MM.1S (cell line): ENCODE results near the gene LRTM2.

Experiments
- DNase-seq: peaks from one replicate; pipeline ENCODE4 v3.0.0-alpha.2; 2015
- H2AFZ ChIP-seq: fragments of 300-600 bp; sonication (generic); 2 replicates; pipeline ENCODE4 v1.6.0; 2016; ENCODE audit warnings: antibody characterized with exemption, low read length
- H3F3A ChIP-seq: fragments of 300-600 bp; sonication (generic); 2 replicates; pipeline ENCODE4 v1.6.1; 2016; ENCODE audit warnings: mild to moderate bottlenecking, antibody characterized with exemption, low read length, moderate library complexity, mixed read lengths; ENCODE audit not compliant: insufficient read depth
- H3K27ac ChIP-seq: fragments of 300-600 bp; sonication (generic); 2 replicates; pipeline ENCODE4 v1.5.1; 2016; ENCODE audit warnings: mild to moderate bottlenecking, low read length
- H3K27me3 ChIP-seq: fragments of 300-600 bp; sonication (generic); replicated peaks from 2 replicates; pipeline ENCODE4 v1.6.0; 2016; ENCODE audit warnings: low read length; ENCODE audit not compliant: insufficient read depth
- H3K36me3 ChIP-seq: fragments of 300-600 bp; sonication (generic); replicated peaks from 2 replicates; pipeline ENCODE4 v1.6.1; 2016; ENCODE audit warnings: mild to moderate bottlenecking, low read length, mixed read lengths; ENCODE audit not compliant: insufficient read depth
- H3K4me1 ChIP-seq: fragments of 300-600 bp; sonication (generic); 2 replicates; pipeline ENCODE4 v1.6.1; 2016; ENCODE audit warnings: low read length, mixed read lengths
- H3K4me2 ChIP-seq: fragments of 300-600 bp; sonication (generic); 2 replicates; pipeline ENCODE4 v1.6.0; 2016; ENCODE audit warnings: low read depth, low read length
- H3K4me3 ChIP-seq: fragments of 300-600 bp; sonication (generic); 2 replicates; pipeline ENCODE4 v1.5.1; 2016; ENCODE audit warnings: low read length, mixed read lengths
- H3K79me2 ChIP-seq: fragments of 300-600 bp; sonication (generic); 2 replicates; pipeline ENCODE4 v1.6.1; 2016; ENCODE audit warnings: mixed run types, low read length, mixed read lengths
- H3K9ac ChIP-seq: fragments of 300-600 bp; sonication (generic); 2 replicates; pipeline ENCODE4 v1.6.1; 2016; ENCODE audit warnings: low read length, mixed read lengths
- H3K9me2 ChIP-seq: fragments of 300-600 bp; sonication (generic); replicated peaks from 2 replicates; pipeline ENCODE4 v1.6.1; 2016; ENCODE audit warnings: mild to moderate bottlenecking, low read length, mixed read lengths; ENCODE audit not compliant: insufficient read depth
- H3K9me3 ChIP-seq: fragments of 300-600 bp; sonication (generic); replicated peaks from 2 replicates; pipeline ENCODE4 v1.6.1; 2016; ENCODE audit warnings: mild to moderate bottlenecking, low read length, mixed read lengths; ENCODE audit not compliant: insufficient read depth
- H4K20me1 ChIP-seq: fragments of 300-600 bp; sonication (generic); 2 replicates; pipeline ENCODE4 v1.6.1; 2016; ENCODE audit warnings: mild to moderate bottlenecking, low read length, moderate library complexity, mixed read lengths; ENCODE audit not compliant: insufficient read depth
- CTCF ChIP-seq: fragments of 300-600 bp; sonication (generic); IDR thresholded peaks from 2 replicates; pipeline ENCODE4 v1.5.1; 2016; ENCODE audit warnings: antibody characterized with exemption, low read length, mixed read lengths
- EZH2 ChIP-seq: fragments of 300-600 bp; sonication (generic); optimal IDR thresholded peaks from 2 replicates; pipeline ENCODE3; 2017; ENCODE audit warnings: low read depth, mild to moderate bottlenecking, antibody characterized with exemption, low read length, mixed read lengths
- EZH2phosphoT487 ChIP-seq: fragments of 300-600 bp; sonication (generic); IDR thresholded peaks from 2 replicates; pipeline ENCODE4 v1.6.1; 2018; ENCODE audit warnings: antibody characterized with exemption, low read length

The LRTM2 gene

GRCh38 chr12:1822699-1823098, 2.3 kb downstream of the LRTM2 start:
- DNase-seq = no peak
- Histone ChIP-seq H3K27me3 (peaks cover 87% of the 10 kb centered on the region), H3K36me3 (no peaks in the 10 kb centered on the region), H3K4me2 (no peak overlapping the region), H3K79me2 (no peaks in the 10 kb centered on the region), H3F3A (no peaks in the 10 kb centered on the region), H4K20me1 (no peaks in the 10 kb centered on the region), H2AFZ (no peak overlapping the region), H3K9me3 (no peaks in the 10 kb centered on the region), H3K9ac (no peak overlapping the region), H3K9me2 (no peaks in the 10 kb centered on the region), H3K4me3 (no peak overlapping the region), H3K4me1 (no peaks in the 10 kb centered on the region), H3K27ac (no peak overlapping the region)
- no peak for TF ChIP-seq CTCF
- TF ChIP-seq EZH2phosphoT487 = no peak
- no peak for TF ChIP-seq EZH2

GRCh38 chr12:1823237-1823636, 2.9 kb downstream of the LRTM2 start:
- H3K27me3 ChIP-seq = peaks cover 89% of the 10 kb centered on the region
- TF ChIP-seq EZH2phosphoT487 = no peak
- TF ChIP-seq EZH2 = no peak
- no peak for TF ChIP-seq CTCF
- H3K4me3 ChIP-seq = no peak overlapping the region

GRCh38 chr12:1825382-1826102, 5.2 kb downstream of the LRTM2 start:
- H3K79me2 ChIP-seq = no peaks in the 10 kb centered on the region
- no peaks in the 10 kb centered on the region for H3K36me3 ChIP-seq
- no peaks in the 10 kb centered on the region for H4K20me1 ChIP-seq
- no peak overlapping the region for H2AFZ ChIP-seq
- no peak overlapping the region for H3K4me3 ChIP-seq
- H3K4me2 ChIP-seq = no peak overlapping the region
- H3K27me3 ChIP-seq = peaks cover 94% of the 10 kb centered on the region
- no peaks in the 10 kb centered on the region for H3K4me1 ChIP-seq
- DNase-seq = no peak
- TF ChIP-seq CTCF = no peak
- no peak for TF ChIP-seq EZH2phosphoT487
- TF ChIP-seq EZH2 = no peak
- H3K9ac ChIP-seq = no peak overlapping the region
- H3F3A ChIP-seq = no peaks in the 10 kb centered on the region
- no peak overlapping the region for H3K27ac ChIP-seq
- no peaks in the 10 kb centered on the region for H3K9me3 ChIP-seq
- no peaks in the 10 kb centered on the region for H3K9me2 ChIP-seq

More at GRCh38 chr12:1823237-1823636, 2.9 kb downstream of the LRTM2 start:
- no peaks in the 10 kb centered on the region for H3K36me3 ChIP-seq
- DNase-seq = no peak
- no peaks in the 10 kb centered on the region for H3F3A ChIP-seq
- H3K9me3 ChIP-seq = no peaks in the 10 kb centered on the region
- H3K4me2 ChIP-seq = no peak overlapping the region
- no peak overlapping the region for H3K27ac ChIP-seq
- H3K9ac ChIP-seq = no peak overlapping the region
- H2AFZ ChIP-seq = no peak overlapping the region
- no peaks in the 10 kb centered on the region for H3K9me2 ChIP-seq
- no peaks in the 10 kb centered on the region for H3K4me1 ChIP-seq
- no peaks in the 10 kb centered on the region for H3K79me2 ChIP-seq
- no peaks in the 10 kb centered on the region for H4K20me1 ChIP-seq
